Cardiac muscle cell (in vitro differentiated cells and primary cell): Measurements from ENCODE around the gene AIDA. TPM values are rescaled to one million over a fixed set of nuclear protein-coding genes. Genes with fewer than 3 reads are reported as not detected.

ENCODE experiments used
- DNase-seq, 2 donors: peaks; one replicate each; pipeline versions ENCODE4 v3.0.0 to v3.0.0-alpha.2; 2010 to 2017; ENCODE audit warnings: low read depth in 1 of 2, low spot score in 1 of 2
- H3K27ac ChIP-seq: fragments of 200-600 bp; sonication (generic); 2 replicates; pipeline ENCODE4 v1.5.1; 2016
- H3K27me3 ChIP-seq: fragments of 200-600 bp; sonication (generic); 2 replicates; pipeline ENCODE4 v1.6.0; 2016; ENCODE audit warnings: control low read depth
- H3K36me3 ChIP-seq: fragments of 200-600 bp; sonication (generic); 2 replicates; pipeline ENCODE4 v1.5.1; 2016; ENCODE audit warnings: control low read depth
- H3K4me1 ChIP-seq: fragments of 200-600 bp; sonication (generic); 2 replicates; pipeline ENCODE4 v1.8.1; 2017; ENCODE audit warnings: low read depth, mild to moderate bottlenecking, mixed run types
- H3K4me3 ChIP-seq: fragments of 200-600 bp; sonication (generic); 2 replicates; pipeline ENCODE4 v1.5.1; 2016; ENCODE audit warnings: mild to moderate bottlenecking
- H3K9me3 ChIP-seq: fragments of 200-600 bp; sonication (generic); 2 replicates; pipeline ENCODE4 v1.5.1; 2017; ENCODE audit warnings: low read depth, mild to moderate bottlenecking, control low read depth
- polyA plus RNA-seq: library from polyadenylated mRNA; unstranded; fragments of >200 nt; fragmentation: Nextera tagmentation; extraction: Ambion mirVana; gene quantifications from 2 replicates; pipeline ENCODE4 v1.2.1, GENCODE V29; 2016
- total RNA-seq: library from RNA; depleted of rRNA; stranded (reverse); fragments of >200 nt; gene quantifications from 2 replicates; pipeline ENCODE4 v1.2.3, GENCODE V29; 2016
- TF ChIP-seq, protein P1 (sequence below): IDR thresholded peaks from 2 replicates; pipeline ENCODE4 v1.5.1; 2012; ENCODE audit warnings: low read depth, mild to moderate bottlenecking, low read length

The AIDA gene
- total RNA-seq (15.2 and 16.7 TPM in 2 replicates), polyA plus RNA-seq (28.7 and 37.4 TPM in 2 replicates)

- TF ChIP-seq, protein P1, sequence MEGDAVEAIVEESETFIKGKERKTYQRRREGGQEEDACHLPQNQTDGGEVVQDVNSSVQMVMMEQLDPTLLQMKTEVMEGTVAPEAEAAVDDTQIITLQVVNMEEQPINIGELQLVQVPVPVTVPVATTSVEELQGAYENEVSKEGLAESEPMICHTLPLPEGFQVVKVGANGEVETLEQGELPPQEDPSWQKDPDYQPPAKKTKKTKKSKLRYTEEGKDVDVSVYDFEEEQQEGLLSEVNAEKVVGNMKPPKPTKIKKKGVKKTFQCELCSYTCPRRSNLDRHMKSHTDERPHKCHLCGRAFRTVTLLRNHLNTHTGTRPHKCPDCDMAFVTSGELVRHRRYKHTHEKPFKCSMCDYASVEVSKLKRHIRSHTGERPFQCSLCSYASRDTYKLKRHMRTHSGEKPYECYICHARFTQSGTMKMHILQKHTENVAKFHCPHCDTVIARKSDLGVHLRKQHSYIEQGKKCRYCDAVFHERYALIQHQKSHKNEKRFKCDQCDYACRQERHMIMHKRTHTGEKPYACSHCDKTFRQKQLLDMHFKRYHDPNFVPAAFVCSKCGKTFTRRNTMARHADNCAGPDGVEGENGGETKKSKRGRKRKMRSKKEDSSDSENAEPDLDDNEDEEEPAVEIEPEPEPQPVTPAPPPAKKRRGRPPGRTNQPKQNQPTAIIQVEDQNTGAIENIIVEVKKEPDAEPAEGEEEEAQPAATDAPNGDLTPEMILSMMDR = no peak
- peak; percentile 89 to 92 for DNase-seq
- peaks cover 6% of the 10 kb centered on the region for H3K36me3 ChIP-seq
- H3K27me3 ChIP-seq = no peaks in the 10 kb centered on the region
- H3K9me3 ChIP-seq = no peaks in the 10 kb centered on the region
- H3K4me3 ChIP-seq = peak within 1 kb of the TSS; percentile 88
- H3K4me1 ChIP-seq = peaks cover 4% of the 10 kb centered on the region
- peak within 1 kb of the TSS; percentile 95 for H3K27ac ChIP-seq
Measured at GRCh38 chr1:222712253-222713090, at the start of gene AIDA, which contains the start of gene BROX. Gene AIDA (minus strand): TSS chr1:222712491. CDS start chr1:222712317, 174 bp downstream. Gene BROX (plus strand): TSS chr1:222712564. CDS start chr1:222715700, 3,136 bp downstream.

- DNase-seq = no peak
Measured at GRCh38 chr1:222761083-222761482, 48.8 kb upstream of the AIDA start.

GRCh38 chr1:222759451-222760035, 47.3 kb upstream of the AIDA start:
- H3K36me3 ChIP-seq = no peaks in the 10 kb centered on the region
- H3K4me3 ChIP-seq = no peak overlapping the region
- H3K27me3 ChIP-seq = no peaks in the 10 kb centered on the region
- H3K4me1 ChIP-seq = peaks cover 11% of the 10 kb centered on the region
- TF ChIP-seq, protein P1 = no peak
- H3K27ac ChIP-seq = no peak overlapping the region
- no peaks in the 10 kb centered on the region for H3K9me3 ChIP-seq
- DNase-seq = no peak

More at GRCh38 chr1:222761083-222761482, 48.8 kb upstream of the AIDA start:
- Histone ChIP-seq H3K4me1 (peaks cover 11% of the 10 kb centered on the region), H3K9me3 (no peaks in the 10 kb centered on the region), H3K27ac (no peak overlapping the region), H3K4me3 (no peak overlapping the region), H3K36me3 (no peaks in the 10 kb centered on the region), H3K27me3 (no peaks in the 10 kb centered on the region)
- TF ChIP-seq, protein P1 = no peak

- TF ChIP-seq, protein P1 = no peak
- H3K36me3 ChIP-seq = no peaks in the 10 kb centered on the region
- H3K4me1 ChIP-seq = peaks cover 11% of the 10 kb centered on the region
- H3K9me3 ChIP-seq = no peaks in the 10 kb centered on the region
- no peaks in the 10 kb centered on the region for H3K27me3 ChIP-seq
- DNase-seq = peak; percentile 36 to 58
- H3K4me3 ChIP-seq = no peak overlapping the region
- peak overlapping the region; percentile 76 for H3K27ac ChIP-seq
Measured at GRCh38 chr1:222757646-222758268, 45.5 kb upstream of the AIDA start.

DNA sequence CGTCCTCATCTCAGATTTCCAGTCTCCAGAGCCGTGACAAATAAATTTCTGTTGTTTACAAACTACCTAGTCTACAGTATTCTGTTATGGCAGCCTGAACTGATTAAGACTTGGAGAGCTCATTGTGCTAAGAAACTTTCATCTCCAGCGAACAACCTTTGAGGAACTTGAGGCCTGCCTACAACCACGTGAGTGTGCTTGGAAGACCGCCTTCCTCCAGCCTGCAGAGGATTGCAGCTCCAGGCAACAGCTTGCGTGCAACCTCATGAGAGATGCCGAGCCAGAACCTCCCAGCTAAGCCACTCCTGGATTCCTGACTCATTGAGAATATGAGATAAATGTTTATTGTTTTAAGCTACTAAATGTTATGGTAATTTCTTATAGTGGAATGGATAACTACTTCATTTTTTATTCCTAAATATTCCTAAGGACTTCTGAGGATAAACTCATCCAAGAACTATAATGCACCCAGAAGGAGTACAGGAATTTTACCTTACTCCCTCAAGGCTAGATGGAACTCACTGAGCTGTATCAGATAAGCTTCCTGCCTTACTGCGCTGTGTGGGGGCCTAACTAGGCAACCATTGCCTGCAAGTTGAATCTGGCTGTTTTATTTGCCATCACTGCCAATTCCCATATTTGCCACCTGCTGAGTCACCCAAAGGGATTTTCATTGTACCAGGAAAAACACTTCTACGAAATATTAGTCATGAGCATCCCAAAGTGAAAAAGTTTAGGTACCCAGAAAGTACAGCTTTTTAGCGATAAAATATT, 42.3 kb upstream of the AIDA start:
- no peaks in the 10 kb centered on the region for H3K36me3 ChIP-seq
- H3K27me3 ChIP-seq = no peaks in the 10 kb centered on the region
- H3K9me3 ChIP-seq = no peaks in the 10 kb centered on the region
- TF ChIP-seq, protein P1 = no peak
- peaks cover 11% of the 10 kb centered on the region for H3K4me1 ChIP-seq
- no peak overlapping the region for H3K4me3 ChIP-seq
- peak in 1 of 2 donors; percentile 93 for DNase-seq
- no peak overlapping the region for H3K27ac ChIP-seq
